SK-N-MC (cell line): ENCODE measurements around the gene ORM2.
"Not testable (repeated sequence)": the region's sequence is repeated elsewhere in the genome, so short reads cannot be mapped to it uniquely, and the experiment has no call there.

Experiments
- DNase-seq: peaks from one replicate; pipeline ENCODE4 v3.0.0-alpha.2; 2011; ENCODE audit warnings: low read depth, low spot score
- H3K27ac ChIP-seq: fragments of 200-600 bp; sonication (generic); 2 replicates; pipeline ENCODE4 v1.5.1; 2016; ENCODE audit warnings: mixed run types
- H3K36me3 ChIP-seq: fragments of 200-600 bp; sonication (generic); 2 replicates; pipeline ENCODE4 v1.6.1; 2017; ENCODE audit warnings: antibody characterized with exemption, low read length, mixed read lengths; ENCODE audit not compliant: insufficient read depth
- H3K4me3 ChIP-seq: fragments of 200-600 bp; sonication (generic); 2 replicates; pipeline ENCODE4 v1.5.1; 2016
- H3K9ac ChIP-seq: fragments of 200-600 bp; sonication (generic); 2 replicates; pipeline ENCODE4 v1.8.0; 2017; ENCODE audit warnings: mixed run types, mixed read lengths; ENCODE audit not compliant: insufficient read length
- H3K9me3 ChIP-seq: fragments of 200-600 bp; sonication (generic); 2 replicates; pipeline ENCODE4 v1.6.1; 2017; ENCODE audit warnings: low read depth, mild to moderate bottlenecking, antibody characterized with exemption, low read length, moderate library complexity, mixed read lengths
- EZH2 ChIP-seq: fragments of 200-600 bp; sonication (generic); IDR thresholded peaks from one replicate; pipeline ENCODE4 v1.6.1; 2017; ENCODE audit warnings: antibody characterized with exemption
- FOXP2 ChIP-seq: optimal IDR thresholded peaks from 2 replicates; pipeline ENCODE3; 2011; ENCODE audit warnings: mild to moderate bottlenecking, moderate library complexity; ENCODE audit not compliant: insufficient read depth; ENCODE audit errors: extremely low read length, control extremely low read depth
- POLR2AphosphoS5 ChIP-seq: IDR thresholded peaks from 2 replicates; pipeline ENCODE4 v1.6.1; 2012; ENCODE audit warnings: mild to moderate bottlenecking, low read depth, low read length, borderline replicate concordance

Gene ORM2

GRCh38 chr9:114329625-114330022, at the start of gene ORM2:
TSS of gene ORM2 (plus strand) at chr9:114329869. CDS start at chr9:114329905, 36 bp downstream.
- not testable (repeated sequence) for DNase-seq, H3K9me3 ChIP-seq, H3K9ac ChIP-seq, H3K36me3 ChIP-seq, H3K4me3 ChIP-seq, H3K27ac ChIP-seq

- no peak overlapping the region for H3K9ac ChIP-seq
- H3K36me3 ChIP-seq, result peaks cover 5% of the 10 kb centered on the region; the same call in 1 of the 2 replicates
- no peaks in the 10 kb centered on the region for H3K9me3 ChIP-seq
- no peak overlapping the region for H3K4me3 ChIP-seq
- TF ChIP-seq POLR2AphosphoS5, result no peak
- TF ChIP-seq FOXP2, result no peak
- no peak for TF ChIP-seq EZH2
- H3K27ac ChIP-seq, result no peak overlapping the region
- no peak for DNase-seq
Measured at GRCh38 chr9:114280636-114281472, 48.8 kb upstream of the ORM2 start.

GRCh38 chr9:114281473-114282103, 48.1 kb upstream of the ORM2 start:
- H3K27ac ChIP-seq, result no peak overlapping the region
- H3K36me3 ChIP-seq, result peaks cover 5% of the 10 kb centered on the region; the same call in 1 of the 2 replicates
- no peak overlapping the region for H3K9ac ChIP-seq
- TF ChIP-seq POLR2AphosphoS5, result no peak
- no peak for TF ChIP-seq FOXP2
- TF ChIP-seq EZH2, result no peak
- H3K9me3 ChIP-seq, result no peaks in the 10 kb centered on the region
- no peak for DNase-seq
- no peak overlapping the region for H3K4me3 ChIP-seq

GRCh38 chr9:114282104-114282485, 47.6 kb upstream of the ORM2 start:
- DNase-seq, result no peak
- no peaks in the 10 kb centered on the region for H3K9me3 ChIP-seq
- no peak overlapping the region for H3K27ac ChIP-seq
- H3K9ac ChIP-seq, result no peak overlapping the region
- no peak overlapping the region for H3K4me3 ChIP-seq
- peaks cover 5% of the 10 kb centered on the region; the same call in 1 of the 2 replicates for H3K36me3 ChIP-seq
- TF ChIP-seq EZH2 (no peak), FOXP2 (no peak), POLR2AphosphoS5 (no peak)

- peaks cover 5% of the 10 kb centered on the region; the same call in 1 of the 2 replicates for H3K36me3 ChIP-seq
Measured at GRCh38 chr9:114282507-114282906, 47.2 kb upstream of the ORM2 start.

GRCh38 chr9:114282926-114283325, 46.7 kb upstream of the ORM2 start:
- DNase-seq, result peak; percentile 44
- peaks cover 5% of the 10 kb centered on the region; the same call in 1 of the 2 replicates for H3K36me3 ChIP-seq

More at GRCh38 chr9:114282507-114282906, 47.2 kb upstream of the ORM2 start:
- H3K9me3 ChIP-seq, result no peaks in the 10 kb centered on the region
- no peak for DNase-seq
- TF ChIP-seq POLR2AphosphoS5, result no peak
- TF ChIP-seq EZH2, result no peak
- TF ChIP-seq FOXP2, result no peak
- no peak overlapping the region for H3K9ac ChIP-seq
- H3K4me3 ChIP-seq, result no peak overlapping the region
- H3K27ac ChIP-seq, result 0 out of 2 replicates have a peak overlapping the region, but pooled peaks have one; percentile 11

GRCh38 chr9:114283551-114284111, 46.0 kb upstream of the ORM2 start:
- no peak overlapping the region for H3K4me3 ChIP-seq
- peaks cover 5% of the 10 kb centered on the region; the same call in 1 of the 2 replicates for H3K36me3 ChIP-seq
- H3K9ac ChIP-seq, result no peak overlapping the region
- TF ChIP-seq POLR2AphosphoS5 (no peak), EZH2 (no peak), FOXP2 (no peak)
- no peak overlapping the region for H3K27ac ChIP-seq
- no peak for DNase-seq
- H3K9me3 ChIP-seq, result no peaks in the 10 kb centered on the region

More at GRCh38 chr9:114282926-114283325, 46.7 kb upstream of the ORM2 start:
- Histone ChIP-seq H3K27ac (0 out of 2 replicates have a peak overlapping the region, but pooled peaks have one; percentile 11), H3K9ac (no peak overlapping the region), H3K4me3 (no peak overlapping the region; the same call in 1 of the 2 replicates), H3K9me3 (no peaks in the 10 kb centered on the region)
- TF ChIP-seq EZH2 (no peak), FOXP2 (no peak), POLR2AphosphoS5 (no peak)
